C4-2B (cell line): ENCODE measurements around the gene NECAP2.
"Not testable (repeated sequence)": the region's sequence is repeated elsewhere in the genome, so short reads cannot be mapped to it uniquely, and the experiment has no call there.

ENCODE experiments used
- H3K27ac ChIP-seq: fragments of 450-650 bp; 2 replicates; pipeline ENCODE4 v1.5.1; 2017
- ZFX ChIP-seq: fragments of 450-650 bp; IDR thresholded peaks from 2 replicates; pipeline ENCODE4 v1.6.1; 2017
- TF ChIP-seq, protein P1 (sequence below): fragments of 450-650 bp; conservative IDR thresholded peaks from 2 replicates; pipeline ENCODE4 v1.5.1; 2017; ENCODE audit warnings: mild to moderate bottlenecking

The NECAP2 gene

DNA sequence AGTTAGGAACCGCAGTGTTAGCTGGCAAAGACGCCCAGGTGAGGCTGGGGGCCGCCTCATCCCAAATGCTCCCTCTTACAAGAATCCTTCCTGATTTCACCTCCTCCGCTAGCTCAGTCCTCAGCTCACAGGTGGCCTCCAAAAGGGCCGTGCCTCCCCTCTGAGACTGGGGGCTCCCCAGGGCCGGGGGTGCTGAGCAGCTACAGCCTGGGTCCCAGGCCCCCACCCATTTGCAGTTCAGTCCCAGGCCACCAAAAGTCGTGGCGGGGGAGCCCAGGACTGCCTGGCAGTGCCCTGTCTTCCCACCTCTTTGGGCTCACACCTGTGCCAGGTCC is 43.9 kb downstream of the NECAP2 start:
- no peak overlapping the region for H3K27ac ChIP-seq
- TF ChIP-seq ZFX: no peak
- TF ChIP-seq, protein P1, sequence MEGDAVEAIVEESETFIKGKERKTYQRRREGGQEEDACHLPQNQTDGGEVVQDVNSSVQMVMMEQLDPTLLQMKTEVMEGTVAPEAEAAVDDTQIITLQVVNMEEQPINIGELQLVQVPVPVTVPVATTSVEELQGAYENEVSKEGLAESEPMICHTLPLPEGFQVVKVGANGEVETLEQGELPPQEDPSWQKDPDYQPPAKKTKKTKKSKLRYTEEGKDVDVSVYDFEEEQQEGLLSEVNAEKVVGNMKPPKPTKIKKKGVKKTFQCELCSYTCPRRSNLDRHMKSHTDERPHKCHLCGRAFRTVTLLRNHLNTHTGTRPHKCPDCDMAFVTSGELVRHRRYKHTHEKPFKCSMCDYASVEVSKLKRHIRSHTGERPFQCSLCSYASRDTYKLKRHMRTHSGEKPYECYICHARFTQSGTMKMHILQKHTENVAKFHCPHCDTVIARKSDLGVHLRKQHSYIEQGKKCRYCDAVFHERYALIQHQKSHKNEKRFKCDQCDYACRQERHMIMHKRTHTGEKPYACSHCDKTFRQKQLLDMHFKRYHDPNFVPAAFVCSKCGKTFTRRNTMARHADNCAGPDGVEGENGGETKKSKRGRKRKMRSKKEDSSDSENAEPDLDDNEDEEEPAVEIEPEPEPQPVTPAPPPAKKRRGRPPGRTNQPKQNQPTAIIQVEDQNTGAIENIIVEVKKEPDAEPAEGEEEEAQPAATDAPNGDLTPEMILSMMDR: no peak

DNA sequence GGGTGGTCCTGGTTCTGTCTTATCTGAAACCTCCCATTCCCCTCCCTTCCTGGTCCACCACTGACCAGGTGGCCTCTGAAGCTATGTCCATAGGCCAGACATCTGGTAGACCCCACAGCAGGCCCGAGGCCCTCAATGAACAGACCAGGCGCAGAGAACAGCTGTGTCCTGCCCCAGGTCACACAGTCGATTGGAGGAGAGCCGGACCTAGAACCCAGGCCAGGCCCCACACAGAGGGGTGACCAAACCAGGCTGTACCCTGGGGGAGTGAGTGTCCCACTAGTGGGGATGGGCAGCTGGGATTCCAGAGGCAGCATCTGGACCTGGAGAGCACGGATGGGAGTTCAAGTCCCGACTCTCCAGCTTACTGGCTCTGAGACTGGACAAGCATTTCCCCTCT is 44.4 kb downstream of the NECAP2 start:
- H3K27ac ChIP-seq: no peak overlapping the region
- TF ChIP-seq, protein P1: no peak
- TF ChIP-seq ZFX: no peak

DNA sequence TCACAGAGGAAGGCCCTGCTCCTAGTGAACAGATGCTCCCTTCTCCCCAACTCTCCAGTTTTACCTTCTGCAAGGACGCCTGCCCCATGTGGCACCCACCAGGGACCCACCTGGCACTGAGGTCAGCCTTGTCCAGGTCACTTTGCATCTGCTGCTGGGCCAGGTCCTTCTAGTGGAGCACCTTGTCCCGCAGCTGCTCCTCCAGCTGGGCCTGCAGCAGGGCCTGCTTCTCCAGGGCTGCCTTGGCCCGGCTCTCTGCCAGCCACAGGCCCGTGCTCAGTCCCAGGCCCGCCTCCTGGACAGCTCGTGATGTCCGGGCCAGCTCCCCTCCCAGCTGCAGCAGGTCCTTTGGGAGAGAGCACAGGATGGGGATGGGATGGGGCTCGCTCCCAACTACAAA is 45.8 kb downstream of the NECAP2 start:
- not testable (repeated sequence) for H3K27ac ChIP-seq

DNA sequence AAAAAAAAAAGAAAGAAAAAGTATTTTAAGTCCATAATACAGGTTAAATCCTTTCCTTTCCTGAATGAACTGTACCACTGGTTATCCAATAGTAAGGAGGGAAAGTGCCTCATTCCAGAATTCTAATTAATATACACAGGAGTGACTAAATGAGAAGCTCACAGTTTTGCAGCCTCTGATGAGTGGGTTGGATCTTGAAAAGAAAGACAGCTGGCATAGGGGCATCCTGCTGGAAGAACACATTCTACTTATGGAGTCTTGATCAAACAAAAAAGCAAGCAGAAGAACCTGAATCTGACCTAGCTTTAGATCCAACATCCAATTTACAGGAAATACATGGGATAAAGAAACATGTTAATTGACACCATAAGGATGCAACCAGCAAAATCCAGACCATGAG is 46.5 kb downstream of the NECAP2 start:
- not testable (repeated sequence) for H3K27ac ChIP-seq

DNA sequence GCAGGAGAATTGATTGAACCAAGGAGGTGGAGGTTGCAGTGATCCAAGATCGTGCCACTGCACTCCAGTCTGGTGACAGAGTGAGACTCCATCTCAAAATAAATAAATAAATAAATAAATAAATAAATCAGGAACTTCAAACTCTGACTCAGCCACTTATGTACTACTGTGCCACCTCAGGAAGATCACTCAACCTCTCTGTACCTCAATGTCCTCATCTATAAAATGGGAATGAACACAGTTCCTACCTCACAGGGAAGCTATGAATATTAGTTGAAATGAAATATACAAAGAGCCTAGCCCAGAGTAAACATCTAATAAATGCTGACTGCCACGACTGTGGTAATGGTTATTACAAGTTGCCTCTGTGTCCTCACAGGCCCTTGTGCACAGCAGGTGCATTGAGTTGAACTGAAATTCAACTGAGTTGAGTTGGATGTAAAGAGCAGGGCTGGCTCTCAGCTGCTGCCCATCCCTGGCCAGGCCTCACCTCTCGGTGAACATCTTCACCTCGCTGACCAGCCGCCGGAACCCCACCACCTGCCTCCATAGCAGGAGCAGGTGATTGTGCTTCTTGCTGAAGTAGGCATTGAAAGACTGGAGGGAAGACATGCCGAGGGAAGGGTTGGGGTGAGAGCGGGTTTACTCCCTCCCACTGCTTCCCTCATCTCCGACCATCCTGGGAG is 48.8 kb downstream of the NECAP2 start:
- not testable (repeated sequence) for H3K27ac ChIP-seq

DNA sequence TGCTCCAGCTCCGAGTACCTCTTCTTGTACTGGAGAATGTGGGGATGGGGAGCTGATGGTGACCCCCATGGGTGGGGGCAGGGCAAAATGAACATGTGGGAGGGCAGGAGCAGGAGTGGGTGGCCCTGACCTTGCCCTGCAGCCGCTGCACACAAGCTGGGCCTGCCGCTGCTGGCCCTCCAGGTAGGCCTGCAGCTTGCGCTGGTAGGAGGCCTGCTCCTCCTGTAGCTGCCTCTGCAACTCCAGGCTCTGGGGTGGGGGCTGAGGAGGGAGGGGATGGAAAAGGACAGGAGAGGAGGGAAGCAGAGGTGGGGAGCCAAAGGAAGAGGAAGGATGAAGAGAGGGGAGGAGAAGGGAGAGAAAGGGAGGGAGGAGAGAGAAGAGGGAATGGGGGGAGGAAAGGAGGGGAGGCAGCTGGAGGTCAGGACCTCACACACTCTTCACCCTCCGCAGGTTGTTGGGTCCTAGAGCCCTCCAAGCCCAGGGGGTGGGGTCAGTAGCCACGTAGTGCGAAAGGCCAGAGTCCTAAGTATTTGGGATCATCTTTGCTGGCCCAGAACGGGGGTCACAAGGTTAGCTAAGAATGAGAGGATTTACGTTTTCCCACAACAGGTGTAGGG is 50.6 kb downstream of the NECAP2 start:
- no peak overlapping the region for H3K27ac ChIP-seq
- TF ChIP-seq, protein P1: no peak
- TF ChIP-seq ZFX: no peak

DNA sequence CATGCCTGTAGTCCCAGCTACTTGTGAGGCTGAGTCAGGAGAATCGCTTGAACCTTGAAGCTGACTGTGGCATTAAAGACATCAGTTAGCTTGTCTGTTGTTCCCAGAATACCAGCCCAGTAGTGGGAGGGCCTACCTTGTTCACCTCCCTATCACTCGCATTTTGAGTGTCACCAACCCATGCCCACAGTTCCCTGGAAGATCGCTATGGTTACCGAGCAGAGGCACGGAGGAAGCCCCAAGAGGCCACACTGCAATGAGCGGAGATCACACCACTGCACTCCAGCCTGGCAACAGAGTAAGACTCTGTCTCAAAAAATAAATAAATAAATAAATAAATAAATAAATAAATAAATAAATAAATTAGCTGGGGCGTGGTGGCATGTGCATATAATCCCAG is 52.4 kb downstream of the NECAP2 start:
- not testable (repeated sequence) for H3K27ac ChIP-seq

DNA sequence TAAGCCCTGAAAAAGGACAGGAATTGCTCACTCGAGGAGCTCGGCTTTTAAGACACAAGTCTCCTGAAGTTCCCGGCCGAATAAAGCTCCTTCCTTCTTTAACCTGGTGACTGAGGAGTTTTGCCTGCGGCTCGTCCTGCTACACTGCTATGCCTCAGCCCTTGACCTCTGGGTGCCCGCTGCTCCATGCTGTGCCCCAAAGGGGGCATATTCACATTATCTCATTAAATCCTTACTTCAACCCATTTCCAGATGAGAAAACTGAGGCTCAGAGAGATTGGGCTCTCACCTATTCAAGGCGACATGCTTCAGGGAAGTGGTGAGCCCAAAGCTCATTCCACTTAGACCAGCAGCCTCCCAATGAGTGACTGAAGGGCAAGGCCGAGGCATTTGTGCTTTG is 53.2 kb downstream of the NECAP2 start:
- H3K27ac ChIP-seq: not testable (repeated sequence)

DNA sequence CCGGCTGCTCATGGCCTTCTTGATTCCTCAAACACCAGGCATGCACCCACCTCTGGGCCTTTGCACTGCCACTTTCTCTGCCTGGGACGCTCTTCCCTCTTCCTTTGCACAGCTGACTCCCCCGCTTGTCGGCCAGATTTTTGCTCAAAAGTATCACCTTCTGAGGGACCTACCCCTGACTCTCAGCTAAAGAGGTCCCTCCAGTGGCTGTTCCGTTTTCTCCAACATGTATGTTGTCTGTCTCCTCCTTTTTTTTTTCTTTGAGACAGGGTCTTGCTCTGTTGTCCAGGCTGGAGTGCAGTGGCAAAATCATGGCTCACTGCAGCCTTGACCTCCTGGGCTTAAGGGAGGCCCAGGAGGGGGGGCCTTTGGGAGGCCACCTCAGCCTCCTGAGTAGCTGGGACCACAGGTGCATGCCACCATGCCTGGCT is 57.0 kb downstream of the NECAP2 start:
- not testable (repeated sequence) for H3K27ac ChIP-seq

DNA sequence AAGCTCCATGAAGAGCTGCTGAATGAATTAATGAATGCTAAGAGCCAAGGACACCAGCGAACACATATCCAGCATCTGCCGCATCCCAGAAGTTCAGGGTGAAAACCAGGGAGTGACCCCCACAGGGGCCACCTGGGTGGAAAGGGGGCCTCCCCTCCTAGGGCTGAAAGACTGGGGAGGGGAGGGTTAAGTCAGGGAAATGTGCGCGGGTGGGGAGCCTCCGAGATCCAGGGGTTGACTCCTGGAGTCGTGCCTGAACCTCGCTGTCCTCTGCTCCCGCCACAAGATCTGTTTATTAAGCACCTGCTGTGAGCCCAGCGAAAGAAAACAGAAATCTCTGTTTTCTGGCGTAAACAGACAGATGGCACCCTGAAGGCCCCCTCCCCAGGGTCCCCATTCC is 57.5 kb downstream of the NECAP2 start:
- H3K27ac ChIP-seq: not testable (repeated sequence)

DNA sequence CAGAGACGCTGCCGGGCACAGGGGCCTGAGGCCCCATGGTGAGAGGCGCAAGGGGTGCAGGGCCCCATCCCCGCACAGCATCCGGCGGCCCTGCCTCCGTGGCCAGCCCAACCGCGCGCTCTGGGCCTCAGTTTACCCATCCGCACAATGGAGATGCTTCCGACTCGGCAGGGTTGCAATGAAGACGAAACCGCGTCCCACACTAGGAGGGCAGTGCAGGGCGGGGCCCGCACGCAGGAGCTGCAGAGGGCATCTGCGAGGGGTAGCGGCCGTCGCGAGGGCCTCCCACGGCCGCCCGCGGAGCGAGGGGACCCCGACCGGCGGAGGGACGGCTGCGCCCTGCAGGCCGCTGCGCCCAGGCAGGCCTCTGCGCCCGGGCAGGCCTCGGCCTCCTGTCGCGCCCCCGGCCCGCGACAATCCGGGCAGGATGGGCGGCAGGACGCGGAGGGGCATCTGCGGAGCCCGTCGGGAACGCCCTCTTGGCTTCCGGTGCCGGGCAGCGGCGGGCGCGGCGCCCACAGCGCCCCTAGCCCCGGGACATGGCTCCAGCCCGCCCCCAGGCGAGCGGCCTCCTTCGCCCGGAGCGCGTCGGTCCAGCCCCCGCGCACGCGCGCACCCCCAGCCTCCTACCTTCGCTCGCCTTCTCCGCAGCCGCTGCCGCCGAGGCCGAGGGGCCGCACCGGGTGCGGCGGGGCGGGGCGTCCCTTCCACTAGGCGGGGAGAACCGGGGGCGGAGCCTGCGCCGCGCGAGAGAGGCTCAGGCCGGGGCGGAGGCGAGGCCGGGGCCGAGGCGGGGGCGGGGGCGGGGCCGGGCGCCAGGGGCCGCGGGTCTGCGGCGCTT is 58.3 kb downstream of the NECAP2 start:
- TF ChIP-seq, protein P1: no peak; the same call in 1 of the 2 replicates
- peak; percentile 75 for TF ChIP-seq ZFX
- peak overlapping the region; percentile 64 for H3K27ac ChIP-seq

DNA sequence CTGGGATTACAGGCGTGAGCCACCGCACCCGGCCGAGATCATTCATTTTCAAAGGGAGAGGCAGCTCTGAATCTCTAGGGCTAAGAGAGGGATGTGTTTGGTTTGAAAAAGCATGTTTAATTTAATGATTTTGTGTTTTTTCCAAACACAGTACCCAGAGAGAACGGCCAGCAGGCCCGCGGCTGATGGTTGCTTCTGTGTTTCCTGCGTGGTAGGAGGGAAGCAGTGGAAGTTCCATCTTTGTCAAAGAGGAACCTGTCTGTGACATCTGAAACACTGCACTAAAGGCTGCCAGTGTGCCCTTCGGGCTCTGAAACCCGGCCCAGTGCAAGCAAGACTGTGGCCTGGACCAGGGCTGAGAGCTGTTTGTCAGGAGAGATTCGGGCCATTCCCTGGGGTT is 59.9 kb downstream of the NECAP2 start:
- not testable (repeated sequence) for H3K27ac ChIP-seq

DNA sequence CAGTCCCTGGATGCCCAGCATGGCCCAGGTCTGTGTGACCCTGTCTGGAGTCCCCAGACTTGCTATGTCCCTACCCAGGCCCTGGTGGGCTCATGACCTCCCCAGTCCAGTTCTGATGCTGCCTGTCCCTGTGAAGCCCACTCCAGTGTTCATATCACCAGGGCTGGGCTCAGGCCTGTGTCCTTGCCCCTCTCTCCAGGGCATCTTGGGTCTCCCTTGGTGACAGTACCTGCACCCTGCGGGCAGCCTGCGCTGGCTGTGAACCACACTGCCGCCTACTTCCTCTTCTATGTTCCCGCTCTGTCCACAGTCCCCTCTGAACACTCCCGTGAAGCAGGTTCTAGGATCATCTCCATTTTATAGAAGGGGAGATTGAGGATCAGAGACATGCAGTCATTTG is 60.5 kb downstream of the NECAP2 start:
- not testable (repeated sequence) for H3K27ac ChIP-seq

DNA sequence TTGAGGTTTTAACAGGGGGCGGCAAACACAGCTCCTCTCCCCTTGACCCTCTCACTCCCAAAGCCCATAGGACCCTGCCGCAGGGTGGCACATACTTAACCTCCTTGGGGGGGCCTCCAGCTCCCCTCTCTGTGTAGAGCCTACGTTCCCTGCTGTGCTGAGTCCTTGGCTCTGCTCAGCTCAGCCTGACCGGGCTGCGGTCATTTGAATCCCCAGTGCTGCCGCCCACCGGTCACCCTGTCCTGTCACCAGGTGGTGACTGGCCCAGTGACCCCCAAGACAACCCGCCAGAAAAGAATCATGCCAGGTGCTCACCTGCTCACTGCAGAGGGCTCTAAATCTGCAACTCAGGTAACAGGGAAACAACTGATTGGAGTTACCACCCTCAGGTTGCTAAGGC is 60.9 kb downstream of the NECAP2 start:
- H3K27ac ChIP-seq: not testable (repeated sequence)
